HepG2 (cell line): ENCODE data around the gene TAC3. TPM values are rescaled to one million over a fixed set of nuclear protein-coding genes. Genes with fewer than 3 reads are reported as not detected.

ENCODE experiments used
- AKAP8 ChIP-seq: sonication (generic); formaldehyde crosslinking; IDR thresholded peaks from 2 replicates; pipeline ENCODE4 v1.5.1; 2020; ENCODE audit warnings: mild to moderate bottlenecking, missing genetic modification reagents
- ETV6 ChIP-seq: sonication (generic); formaldehyde crosslinking; conservative IDR thresholded peaks from 2 replicates; pipeline ENCODE4 v1.4.0; 2020; ENCODE audit warnings: missing genetic modification reagents
- FOXO1 ChIP-seq: sonication (generic); formaldehyde crosslinking; IDR thresholded peaks from 2 replicates; pipeline ENCODE4 v1.4.0; 2020; ENCODE audit warnings: missing genetic modification reagents
- LCORL ChIP-seq, 2 experiments: fragments of 450-650 bp in 1 of 2; sonication (generic) in 1 of 2; formaldehyde crosslinking in 1 of 2; IDR thresholded peaks; 2 replicates each; pipeline versions ENCODE4 v1.5.0 to v1.6.1; 2017 to 2020; ENCODE audit warnings: antibody characterized with exemption in 1 of 2, missing genetic modification reagents in 1 of 2
- MAFG ChIP-seq: sonication (generic); formaldehyde crosslinking; IDR thresholded peaks from 2 replicates; pipeline ENCODE4 v1.5.1; 2020; ENCODE audit warnings: mild to moderate bottlenecking, missing genetic modification reagents
- PCBP1 ChIP-seq: fragments of 200-400 bp; formaldehyde crosslinking; IDR thresholded peaks from 2 replicates; pipeline ENCODE4 v1.6.1; 2017; ENCODE audit warnings: mild to moderate bottlenecking, low read depth, low read length, borderline replicate concordance
- TCF7L2 ChIP-seq: IDR thresholded peaks from 2 replicates; pipeline ENCODE4 v1.6.1; 2011; ENCODE audit warnings: mild to moderate bottlenecking, low read depth, low read length, moderate library complexity
- ZNF552 ChIP-seq: sonication (generic); formaldehyde crosslinking; IDR thresholded peaks from 2 replicates; pipeline ENCODE4 v1.9.0; 2022; ENCODE audit warnings: missing genetic modification reagents, mild to moderate bottlenecking, borderline replicate concordance
- ZNF607 ChIP-seq: sonication (generic); formaldehyde crosslinking; IDR thresholded peaks from 2 replicates; pipeline ENCODE4 v1.5.1; 2020; ENCODE audit warnings: missing genetic modification reagents, mild to moderate bottlenecking, borderline replicate concordance
- ZNF713 ChIP-seq: sonication (generic); formaldehyde crosslinking; IDR thresholded peaks from 2 replicates; pipeline ENCODE4 v1.4.0; 2020; ENCODE audit warnings: mild to moderate bottlenecking, missing genetic modification reagents
- ZNF891 ChIP-seq: sonication (generic); formaldehyde crosslinking; IDR thresholded peaks from 2 replicates; pipeline ENCODE4 v1.5.0; 2020; ENCODE audit warnings: mild to moderate bottlenecking, missing genetic modification reagents
- polyA plus RNA-seq, 8 experiments: library from polyadenylated mRNA; depleted of rRNA in 3 of 8; stranded (reverse) in 7 of 8; unstranded in 1 of 8; fragments of >200 nt; fragmentation: Illumina TruSeq in 4 of 8; extraction: Trizol in 4 of 8; gene quantifications; 2 replicates each; pipeline versions ENCODE4 v1.2.1 to v1.2.3, GENCODE V29; 2011 to 2016; ENCODE audit warnings: low read depth in 4 of 8, missing spikeins in 1 of 8, mixed read lengths in 1 of 8; ENCODE audit not compliant: insufficient read depth in 1 of 8
- total RNA-seq, 5 experiments: library from RNA; depleted of rRNA; stranded (reverse); fragments of >200 nt; fragmentation: Illumina TruSeq; extraction: Trizol; gene quantifications; 2 replicates each; pipeline ENCODE4 v1.2.3, GENCODE V29; 2016; ENCODE audit warnings: low read depth in 1 of 5
- TF ChIP-seq, protein P1 (sequence below): sonication (generic); formaldehyde crosslinking; IDR thresholded peaks from 2 replicates; pipeline ENCODE4 v1.4.0; 2020; ENCODE audit warnings: mild to moderate bottlenecking, missing genetic modification reagents, borderline replicate concordance
- TF ChIP-seq, protein P2 (sequence below): sonication (generic); formaldehyde crosslinking; conservative IDR thresholded peaks from 2 replicates; pipeline ENCODE4 v1.4.0; 2020; ENCODE audit warnings: mild to moderate bottlenecking, missing genetic modification reagents, moderate library complexity
- TF ChIP-seq, protein P3 (sequence below): sonication (generic); formaldehyde crosslinking; IDR thresholded peaks from 2 replicates; pipeline ENCODE4 v1.5.0; 2020; ENCODE audit warnings: missing genetic modification reagents
- TF ChIP-seq, protein P4 (sequence below): sonication (generic); formaldehyde crosslinking; IDR thresholded peaks from 2 replicates; pipeline ENCODE4 v1.5.1; 2020; ENCODE audit warnings: missing genetic modification reagents, mild to moderate bottlenecking, borderline replicate concordance
- TF ChIP-seq, protein P5 (sequence below): sonication (generic); formaldehyde crosslinking; IDR thresholded peaks from 2 replicates; pipeline ENCODE4 v1.8.0; 2023; ENCODE audit warnings: mild to moderate bottlenecking, missing genetic modification reagents

The TAC3 gene
- total and polyA plus RNA-seq, 2 of the 13 experiments (the other 11 are each of a cell fraction or from before 2014, with no cell fraction given): 0.13 to 0.15 TPM

DNA sequence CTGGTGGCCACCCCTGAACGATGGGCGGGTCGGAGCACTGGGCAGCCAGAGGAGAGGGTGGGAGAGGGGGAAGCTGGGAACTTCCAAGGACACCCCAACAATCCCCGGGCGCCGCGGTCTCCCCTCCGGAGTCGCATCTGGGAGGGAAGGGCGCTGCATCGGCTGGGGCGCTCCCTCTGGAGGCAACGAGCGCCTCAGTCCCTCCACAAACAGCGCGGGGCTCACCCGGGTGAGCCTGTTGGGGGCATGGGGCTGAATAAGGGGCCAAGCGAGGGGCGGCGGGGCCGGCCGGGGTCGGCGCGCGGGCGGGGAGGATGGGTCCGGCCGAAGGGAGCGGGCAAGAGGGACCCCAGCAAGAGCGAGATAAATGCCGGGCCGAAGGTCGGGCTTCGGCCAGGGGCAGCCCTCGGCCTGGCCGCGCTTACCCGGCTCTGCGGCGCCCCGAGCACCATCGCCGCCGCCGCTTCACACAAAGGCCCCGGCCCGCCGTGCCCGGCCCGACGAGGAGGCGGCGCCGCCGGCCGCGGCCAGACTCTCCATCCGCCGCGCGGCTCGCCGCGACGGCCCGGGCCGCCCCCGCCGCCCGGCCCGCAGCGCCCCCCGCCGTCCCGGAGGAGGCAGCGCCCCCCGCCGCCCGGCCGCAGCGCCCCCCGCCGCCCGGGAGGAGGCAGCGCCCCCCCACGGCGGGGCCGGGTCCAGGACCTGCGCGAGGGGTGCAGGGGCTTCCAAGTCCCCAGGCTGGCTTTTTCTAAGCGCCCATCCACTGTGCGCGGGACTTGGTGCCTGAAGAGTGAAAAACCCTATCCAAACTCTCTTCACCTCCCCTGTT is 10.1 kb downstream of the TAC3 start, which contains the start of gene ZBTB39 (continued):
- TF ChIP-seq, protein P1, sequence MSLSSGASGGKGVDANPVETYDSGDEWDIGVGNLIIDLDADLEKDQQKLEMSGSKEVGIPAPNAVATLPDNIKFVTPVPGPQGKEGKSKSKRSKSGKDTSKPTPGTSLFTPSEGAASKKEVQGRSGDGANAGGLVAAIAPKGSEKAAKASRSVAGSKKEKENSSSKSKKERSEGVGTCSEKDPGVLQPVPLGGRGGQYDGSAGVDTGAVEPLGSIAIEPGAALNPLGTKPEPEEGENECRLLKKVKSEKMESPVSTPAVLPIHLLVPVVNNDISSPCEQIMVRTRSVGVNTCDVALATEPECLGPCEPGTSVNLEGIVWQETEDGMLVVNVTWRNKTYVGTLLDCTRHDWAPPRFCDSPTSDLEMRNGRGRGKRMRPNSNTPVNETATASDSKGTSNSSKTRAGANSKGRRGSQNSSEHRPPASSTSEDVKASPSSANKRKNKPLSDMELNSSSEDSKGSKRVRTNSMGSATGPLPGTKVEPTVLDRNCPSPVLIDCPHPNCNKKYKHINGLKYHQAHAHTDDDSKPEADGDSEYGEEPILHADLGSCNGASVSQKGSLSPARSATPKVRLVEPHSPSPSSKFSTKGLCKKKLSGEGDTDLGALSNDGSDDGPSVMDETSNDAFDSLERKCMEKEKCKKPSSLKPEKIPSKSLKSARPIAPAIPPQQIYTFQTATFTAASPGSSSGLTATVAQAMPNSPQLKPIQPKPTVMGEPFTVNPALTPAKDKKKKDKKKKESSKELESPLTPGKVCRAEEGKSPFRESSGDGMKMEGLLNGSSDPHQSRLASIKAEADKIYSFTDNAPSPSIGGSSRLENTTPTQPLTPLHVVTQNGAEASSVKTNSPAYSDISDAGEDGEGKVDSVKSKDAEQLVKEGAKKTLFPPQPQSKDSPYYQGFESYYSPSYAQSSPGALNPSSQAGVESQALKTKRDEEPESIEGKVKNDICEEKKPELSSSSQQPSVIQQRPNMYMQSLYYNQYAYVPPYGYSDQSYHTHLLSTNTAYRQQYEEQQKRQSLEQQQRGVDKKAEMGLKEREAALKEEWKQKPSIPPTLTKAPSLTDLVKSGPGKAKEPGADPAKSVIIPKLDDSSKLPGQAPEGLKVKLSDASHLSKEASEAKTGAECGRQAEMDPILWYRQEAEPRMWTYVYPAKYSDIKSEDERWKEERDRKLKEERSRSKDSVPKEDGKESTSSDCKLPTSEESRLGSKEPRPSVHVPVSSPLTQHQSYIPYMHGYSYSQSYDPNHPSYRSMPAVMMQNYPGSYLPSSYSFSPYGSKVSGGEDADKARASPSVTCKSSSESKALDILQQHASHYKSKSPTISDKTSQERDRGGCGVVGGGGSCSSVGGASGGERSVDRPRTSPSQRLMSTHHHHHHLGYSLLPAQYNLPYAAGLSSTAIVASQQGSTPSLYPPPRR (CRISPR knock-in tag): no peak
- TF ChIP-seq, protein P2, sequence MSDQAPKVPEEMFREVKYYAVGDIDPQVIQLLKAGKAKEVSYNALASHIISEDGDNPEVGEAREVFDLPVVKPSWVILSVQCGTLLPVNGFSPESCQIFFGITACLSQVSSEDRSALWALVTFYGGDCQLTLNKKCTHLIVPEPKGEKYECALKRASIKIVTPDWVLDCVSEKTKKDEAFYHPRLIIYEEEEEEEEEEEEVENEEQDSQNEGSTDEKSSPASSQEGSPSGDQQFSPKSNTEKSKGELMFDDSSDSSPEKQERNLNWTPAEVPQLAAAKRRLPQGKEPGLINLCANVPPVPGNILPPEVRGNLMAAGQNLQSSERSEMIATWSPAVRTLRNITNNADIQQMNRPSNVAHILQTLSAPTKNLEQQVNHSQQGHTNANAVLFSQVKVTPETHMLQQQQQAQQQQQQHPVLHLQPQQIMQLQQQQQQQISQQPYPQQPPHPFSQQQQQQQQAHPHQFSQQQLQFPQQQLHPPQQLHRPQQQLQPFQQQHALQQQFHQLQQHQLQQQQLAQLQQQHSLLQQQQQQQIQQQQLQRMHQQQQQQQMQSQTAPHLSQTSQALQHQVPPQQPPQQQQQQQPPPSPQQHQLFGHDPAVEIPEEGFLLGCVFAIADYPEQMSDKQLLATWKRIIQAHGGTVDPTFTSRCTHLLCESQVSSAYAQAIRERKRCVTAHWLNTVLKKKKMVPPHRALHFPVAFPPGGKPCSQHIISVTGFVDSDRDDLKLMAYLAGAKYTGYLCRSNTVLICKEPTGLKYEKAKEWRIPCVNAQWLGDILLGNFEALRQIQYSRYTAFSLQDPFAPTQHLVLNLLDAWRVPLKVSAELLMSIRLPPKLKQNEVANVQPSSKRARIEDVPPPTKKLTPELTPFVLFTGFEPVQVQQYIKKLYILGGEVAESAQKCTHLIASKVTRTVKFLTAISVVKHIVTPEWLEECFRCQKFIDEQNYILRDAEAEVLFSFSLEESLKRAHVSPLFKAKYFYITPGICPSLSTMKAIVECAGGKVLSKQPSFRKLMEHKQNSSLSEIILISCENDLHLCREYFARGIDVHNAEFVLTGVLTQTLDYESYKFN (CRISPR knock-in tag): no peak
- TF ChIP-seq ZNF891 (CRISPR knock-in tag) (no peak), FOXO1 (no peak), LCORL (IDR thresholded peaks at IDR 0.05) (no peak), LCORL (CRISPR knock-in tag; IDR thresholded peaks at IDR 0.05) (no peak), MAFG (CRISPR knock-in tag) (no peak), ZNF713 (CRISPR knock-in tag) (no peak), ZNF607 (CRISPR knock-in tag) (no peak), TCF7L2 (no peak), AKAP8 (CRISPR knock-in tag) (0 out of 2 replicates have a peak, but pooled peaks have one; percentile 37), PCBP1 (no peak), ETV6 (CRISPR knock-in tag) (no peak), ZNF552 (CRISPR knock-in tag) (no peak)
- TF ChIP-seq, protein P3, sequence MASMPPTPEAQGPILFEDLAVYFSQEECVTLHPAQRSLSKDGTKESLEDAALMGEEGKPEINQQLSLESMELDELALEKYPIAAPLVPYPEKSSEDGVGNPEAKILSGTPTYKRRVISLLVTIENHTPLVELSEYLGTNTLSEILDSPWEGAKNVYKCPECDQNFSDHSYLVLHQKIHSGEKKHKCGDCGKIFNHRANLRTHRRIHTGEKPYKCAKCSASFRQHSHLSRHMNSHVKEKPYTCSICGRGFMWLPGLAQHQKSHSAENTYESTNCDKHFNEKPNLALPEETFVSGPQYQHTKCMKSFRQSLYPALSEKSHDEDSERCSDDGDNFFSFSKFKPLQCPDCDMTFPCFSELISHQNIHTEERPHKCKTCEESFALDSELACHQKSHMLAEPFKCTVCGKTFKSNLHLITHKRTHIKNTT: no peak
- TF ChIP-seq, protein P4, sequence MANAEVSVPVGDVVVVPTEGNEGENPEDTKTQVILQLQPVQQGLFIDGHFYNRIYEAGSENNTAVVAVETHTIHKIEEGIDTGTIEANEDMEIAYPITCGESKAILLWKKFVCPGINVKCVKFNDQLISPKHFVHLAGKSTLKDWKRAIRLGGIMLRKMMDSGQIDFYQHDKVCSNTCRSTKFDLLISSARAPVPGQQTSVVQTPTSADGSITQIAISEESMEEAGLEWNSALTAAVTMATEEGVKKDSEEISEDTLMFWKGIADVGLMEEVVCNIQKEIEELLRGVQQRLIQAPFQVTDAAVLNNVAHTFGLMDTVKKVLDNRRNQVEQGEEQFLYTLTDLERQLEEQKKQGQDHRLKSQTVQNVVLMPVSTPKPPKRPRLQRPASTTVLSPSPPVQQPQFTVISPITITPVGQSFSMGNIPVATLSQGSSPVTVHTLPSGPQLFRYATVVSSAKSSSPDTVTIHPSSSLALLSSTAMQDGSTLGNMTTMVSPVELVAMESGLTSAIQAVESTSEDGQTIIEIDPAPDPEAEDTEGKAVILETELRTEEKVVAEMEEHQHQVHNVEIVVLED (CRISPR knock-in tag): no peak
- TF ChIP-seq, protein P5, sequence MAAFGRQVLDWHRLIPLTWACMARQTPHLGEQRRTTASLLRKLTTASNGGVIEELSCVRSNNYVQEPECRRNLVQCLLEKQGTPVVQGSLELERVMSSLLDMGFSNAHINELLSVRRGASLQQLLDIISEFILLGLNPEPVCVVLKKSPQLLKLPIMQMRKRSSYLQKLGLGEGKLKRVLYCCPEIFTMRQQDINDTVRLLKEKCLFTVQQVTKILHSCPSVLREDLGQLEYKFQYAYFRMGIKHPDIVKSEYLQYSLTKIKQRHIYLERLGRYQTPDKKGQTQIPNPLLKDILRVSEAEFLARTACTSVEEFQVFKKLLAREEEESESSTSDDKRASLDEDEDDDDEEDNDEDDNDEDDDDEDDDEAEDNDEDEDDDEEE (CRISPR knock-in tag): no peak
